HG03196 (cell line): Measurements from ENCODE around the gene GMDS.

Experiments
- ATAC-seq: cut with Tn5 transposase; IDR thresholded peaks from one replicate; pipeline ENCODE4 v1.9.1; 2021; ENCODE audit not compliant: unreplicated experiment

Gene GMDS

DNA sequence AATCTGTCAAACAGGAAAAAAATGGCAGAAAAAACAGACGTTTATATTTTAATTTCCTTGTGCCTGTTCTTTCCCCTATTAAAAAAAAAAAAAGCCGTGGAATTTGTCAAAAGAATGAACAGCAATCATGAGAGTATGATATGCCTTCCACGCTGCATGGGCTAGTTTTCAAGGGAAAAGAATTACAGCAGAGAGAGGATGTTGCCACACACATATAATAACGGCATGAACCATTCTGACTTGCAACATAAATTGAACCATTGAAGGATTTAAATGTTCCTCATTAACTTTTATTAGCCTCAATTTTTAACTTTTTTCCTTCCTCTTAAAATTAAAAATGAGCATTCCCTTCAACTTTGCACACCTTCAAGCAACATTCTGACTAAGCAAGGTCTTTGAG is 333.9 kb downstream of the GMDS start:
- ATAC-seq: no peak

DNA sequence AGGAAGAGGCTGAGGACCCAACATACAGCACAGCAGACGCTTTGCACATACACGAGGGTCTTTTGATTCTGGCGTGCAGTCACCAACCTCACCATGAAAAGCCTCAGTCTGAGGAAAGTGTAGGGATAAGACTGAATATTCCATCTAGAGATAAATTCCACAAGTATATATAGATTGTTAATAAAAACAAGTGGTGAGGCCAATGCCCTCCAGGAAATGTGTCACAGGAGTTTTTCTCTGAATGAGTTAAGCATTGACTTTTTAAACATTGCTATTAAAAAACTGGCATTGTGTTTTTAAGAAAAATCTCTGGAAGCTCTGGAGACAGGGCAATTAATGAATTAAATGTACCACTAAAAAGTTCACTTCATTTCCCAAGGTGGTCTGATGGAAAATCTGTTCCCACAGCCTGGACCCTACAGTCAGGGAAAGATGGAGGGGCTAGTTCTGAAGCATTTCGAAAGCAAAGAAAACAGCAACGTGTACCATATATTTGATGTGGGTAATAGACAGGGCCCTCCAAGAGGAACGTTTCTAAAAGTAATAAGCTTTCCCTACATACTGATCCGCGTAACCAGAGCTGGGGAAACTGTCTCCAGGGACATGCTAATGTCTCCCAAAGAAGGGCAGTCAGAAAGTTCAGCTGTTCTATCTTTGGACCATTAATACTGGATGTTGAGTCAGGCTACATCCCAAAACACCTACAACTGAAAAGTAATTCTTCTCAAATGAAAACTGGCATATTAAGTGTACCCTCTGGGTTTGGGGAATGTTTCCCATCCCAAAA is 334.6 kb downstream of the GMDS start:
- ATAC-seq: no peak

DNA sequence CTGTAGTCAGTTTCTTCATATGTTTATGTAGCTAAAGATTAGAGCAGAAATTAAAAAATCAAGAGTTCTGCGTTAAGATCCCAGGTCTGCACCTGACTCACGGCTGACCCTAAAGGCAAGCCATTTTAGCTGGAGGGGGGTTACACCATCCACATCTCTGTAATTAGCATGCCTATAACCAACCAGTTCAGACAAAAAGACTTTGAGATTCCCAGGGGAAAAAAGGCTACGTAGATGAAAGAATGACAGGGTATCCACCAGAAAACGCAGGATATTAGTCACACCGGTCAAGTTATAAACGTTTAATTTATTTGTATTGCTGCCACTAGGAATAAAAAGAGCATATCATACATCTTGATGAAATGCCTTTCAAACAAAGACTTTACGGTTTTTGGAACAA is 336.6 kb downstream of the GMDS start:
- ATAC-seq: no peak

DNA sequence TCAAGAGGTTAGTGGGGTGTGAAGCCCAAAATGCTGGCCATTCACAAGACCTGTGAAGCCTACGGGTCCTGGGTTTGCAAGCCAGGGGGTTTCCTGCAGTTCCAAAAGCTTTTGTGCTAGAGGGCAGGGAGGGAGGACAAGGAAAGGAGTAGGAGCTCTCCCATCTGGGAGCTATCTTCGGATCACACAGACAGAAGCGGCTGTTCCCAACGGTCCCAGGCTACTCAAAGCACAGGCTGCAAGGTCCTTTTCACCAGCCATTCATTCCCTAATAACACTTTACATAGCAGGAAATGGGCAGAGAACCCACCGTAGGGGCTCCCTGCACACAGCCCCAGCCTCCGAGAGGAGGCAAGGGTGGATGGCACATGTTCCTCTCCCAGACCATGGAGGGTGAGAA is 338.8 kb downstream of the GMDS start:
- ATAC-seq: no peak

DNA sequence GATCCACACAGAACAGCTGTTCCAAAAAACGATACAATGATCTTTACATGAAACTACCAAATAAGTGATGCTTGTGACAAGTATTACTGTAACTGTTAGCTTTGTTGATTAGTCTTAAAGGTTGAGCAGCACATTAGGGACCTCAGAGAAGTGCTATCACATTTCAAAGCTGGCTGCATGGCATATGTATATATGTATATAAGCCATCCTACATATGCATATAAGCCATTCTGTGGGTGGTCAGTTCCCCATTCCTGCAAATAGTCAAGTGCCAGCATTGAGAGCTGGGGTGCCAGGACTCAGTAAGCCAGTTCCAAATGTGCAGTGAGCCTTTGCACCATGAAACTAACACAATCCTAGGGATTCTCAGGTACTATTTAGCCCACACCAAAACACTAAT is 339.4 kb downstream of the GMDS start:
- no peak for ATAC-seq

DNA sequence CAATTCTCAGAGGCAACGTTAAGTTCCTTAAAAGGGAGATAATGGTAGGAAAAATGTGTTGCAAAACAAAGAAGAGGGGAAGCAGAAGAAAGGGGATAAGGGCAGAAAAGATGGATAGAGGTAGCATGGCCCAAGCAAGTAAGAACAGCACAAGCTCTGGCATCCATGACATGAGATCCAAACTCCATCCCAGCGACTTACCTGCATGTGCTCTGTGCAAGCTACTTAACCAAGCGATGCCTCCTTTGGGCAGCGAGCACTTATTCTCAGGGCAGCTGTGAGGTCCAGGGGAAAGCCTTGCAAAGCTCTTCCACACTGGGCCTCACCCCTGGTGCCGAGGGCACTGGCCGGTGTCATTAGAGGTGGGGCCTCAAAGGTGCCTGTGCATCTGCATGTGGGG is 340.5 kb downstream of the GMDS start:
- ATAC-seq: no peak

DNA sequence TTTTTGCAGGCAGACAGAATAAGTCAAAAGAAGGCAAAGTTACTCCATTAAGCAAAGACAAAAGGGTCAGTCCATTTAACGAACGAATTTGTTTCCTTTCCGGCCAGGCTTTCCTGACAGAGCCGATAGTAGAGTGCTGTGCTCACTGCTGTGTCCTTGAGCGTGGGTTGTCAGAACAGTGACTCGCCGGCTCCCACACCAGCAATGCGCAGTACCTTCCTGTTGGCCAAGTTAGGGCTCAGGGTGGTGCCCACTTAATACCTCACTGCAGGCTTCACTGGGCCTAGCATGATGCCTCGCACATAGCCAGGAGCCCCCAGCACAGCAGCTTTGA is 341.0 kb downstream of the GMDS start:
- no peak for ATAC-seq

DNA sequence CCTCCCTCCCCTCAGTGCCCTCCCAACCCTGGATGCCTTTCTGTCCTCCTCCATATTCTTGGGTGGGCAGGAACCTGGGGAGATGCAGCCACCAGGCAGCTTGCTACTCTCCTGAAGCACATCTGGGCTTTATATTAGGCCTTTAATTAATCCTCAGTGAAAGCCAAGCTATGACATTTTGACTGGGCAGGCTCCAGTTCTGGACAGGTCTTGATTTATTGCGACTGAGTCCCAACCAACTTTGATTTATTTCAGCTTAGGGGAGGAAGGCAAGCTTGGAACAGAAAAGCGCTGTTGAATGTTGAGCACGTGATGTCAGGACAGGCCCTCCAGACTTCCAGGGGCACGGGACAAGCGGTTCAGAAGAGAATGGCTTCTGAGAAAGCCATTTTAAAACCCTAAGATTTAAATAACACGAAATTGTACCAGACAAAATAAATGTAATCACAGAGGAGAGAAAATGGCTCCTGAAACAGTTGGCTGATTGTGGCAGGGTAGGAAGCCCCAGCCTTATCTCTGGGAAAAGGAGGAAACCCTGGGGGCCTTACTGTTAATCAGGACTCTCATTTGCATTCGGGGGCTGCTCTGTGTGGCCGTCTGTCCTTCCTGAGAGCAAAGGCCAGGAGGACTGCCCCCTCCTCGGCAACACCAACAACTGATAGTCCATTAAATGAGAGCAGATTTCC is 341.5 kb downstream of the GMDS start:
- no peak for ATAC-seq

DNA sequence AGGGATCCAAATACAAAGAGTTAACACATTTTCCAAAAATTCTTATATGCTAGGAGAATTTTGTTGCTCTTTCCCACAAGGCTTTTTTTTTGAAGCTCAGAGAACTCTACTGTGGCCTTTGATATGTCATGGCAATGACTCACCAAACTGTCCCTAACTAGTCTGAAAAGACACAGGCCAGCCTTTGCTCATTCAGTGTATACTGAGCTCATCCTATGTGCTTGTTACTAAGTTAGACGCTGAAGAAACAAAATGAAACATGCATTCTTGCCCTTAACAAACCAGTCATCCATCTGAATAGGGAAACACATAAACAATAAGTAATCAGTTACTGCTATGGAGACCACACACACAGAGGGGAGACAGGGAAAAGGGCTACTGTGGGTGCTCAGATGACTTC is 343.8 kb downstream of the GMDS start:
- ATAC-seq: no peak

DNA sequence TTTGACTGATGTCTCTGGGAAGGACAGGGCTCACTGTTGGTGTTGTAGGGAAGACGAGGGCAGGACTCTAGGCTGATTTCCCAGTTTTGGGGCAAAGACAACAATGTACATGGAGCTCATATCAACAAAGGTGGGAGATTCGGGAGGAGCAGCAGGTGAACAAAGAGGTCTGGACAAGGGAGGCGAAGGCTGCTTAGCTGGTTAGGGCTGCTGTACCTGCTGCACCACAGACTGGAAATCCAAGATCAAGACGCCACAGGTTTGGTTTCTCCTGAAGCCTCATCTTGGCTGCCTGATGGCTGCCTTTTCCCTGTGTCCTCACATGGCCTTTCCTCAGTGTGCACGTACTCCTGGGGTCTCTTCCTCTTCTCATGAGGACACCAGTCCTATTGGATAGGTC is 348.5 kb downstream of the GMDS start:
- no peak for ATAC-seq

DNA sequence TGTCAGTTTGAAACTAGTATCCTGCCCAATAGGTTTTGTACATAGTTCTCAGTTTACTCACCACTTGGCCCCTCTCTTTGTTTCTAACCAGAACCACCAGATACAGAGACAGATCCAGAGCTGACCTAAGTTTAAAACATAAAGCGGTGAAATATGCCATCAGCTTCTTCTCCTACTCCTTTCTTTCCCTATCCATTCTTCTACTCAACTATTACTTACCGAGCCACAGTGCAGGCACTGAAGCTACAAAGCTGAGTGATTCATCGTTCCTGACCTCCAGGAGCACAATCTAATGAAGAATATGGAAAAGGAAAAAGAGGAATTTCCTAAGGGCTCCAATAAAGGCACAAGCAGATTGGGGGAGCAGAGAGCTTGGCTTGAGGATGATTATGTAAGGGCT is 349.7 kb downstream of the GMDS start:
- ATAC-seq: no peak

DNA sequence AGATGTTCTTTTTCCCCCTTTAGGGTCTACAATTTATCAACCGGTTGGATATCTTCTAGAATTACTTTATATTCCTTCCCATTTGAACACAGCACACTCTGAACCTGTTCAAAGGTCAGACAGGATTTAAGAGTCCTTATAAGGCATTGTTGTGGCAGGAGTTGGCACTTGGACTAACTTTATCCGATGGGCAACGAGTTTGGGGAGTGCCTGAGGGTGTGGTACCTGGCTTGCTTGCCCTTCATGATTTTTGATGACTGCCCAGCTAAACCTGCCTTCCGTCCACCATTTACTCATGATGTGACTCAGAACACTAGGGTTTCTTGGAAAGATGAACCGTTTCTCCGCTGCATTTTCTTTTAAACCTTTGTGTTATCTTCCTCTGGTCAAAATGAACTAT is 350.5 kb downstream of the GMDS start:
- no peak for ATAC-seq

DNA sequence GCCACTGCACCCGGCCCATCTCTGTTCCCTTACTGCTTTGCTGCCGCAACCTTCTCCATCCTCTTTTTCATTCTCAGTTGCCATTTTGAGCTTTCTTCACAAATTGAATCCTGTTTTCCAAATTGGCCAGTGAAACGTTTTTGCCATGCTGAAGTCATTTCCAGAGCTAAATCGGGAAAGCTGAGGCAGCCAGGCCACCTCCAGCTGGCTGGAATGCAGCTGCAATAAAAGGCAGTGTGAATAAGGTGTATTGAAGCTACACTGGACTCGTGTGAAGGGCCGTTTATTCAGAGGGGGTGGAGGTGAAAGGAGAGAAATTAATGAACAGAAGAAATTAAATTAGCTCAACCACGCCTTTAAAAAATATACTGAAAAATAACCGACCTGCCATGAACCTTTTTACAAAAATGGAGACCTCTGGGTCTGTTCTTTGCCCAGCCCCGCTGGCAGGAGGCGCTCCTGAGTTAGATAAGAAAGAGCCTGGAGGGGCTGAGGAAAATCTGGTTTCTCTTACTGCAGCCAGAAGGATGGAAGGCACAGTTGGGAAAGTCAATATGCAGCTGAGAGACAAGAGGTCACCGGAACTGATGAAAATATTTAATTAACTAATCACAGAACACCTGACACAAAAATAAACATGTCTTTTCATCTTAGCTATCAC is 351.8 kb downstream of the GMDS start:
- no peak for ATAC-seq

DNA sequence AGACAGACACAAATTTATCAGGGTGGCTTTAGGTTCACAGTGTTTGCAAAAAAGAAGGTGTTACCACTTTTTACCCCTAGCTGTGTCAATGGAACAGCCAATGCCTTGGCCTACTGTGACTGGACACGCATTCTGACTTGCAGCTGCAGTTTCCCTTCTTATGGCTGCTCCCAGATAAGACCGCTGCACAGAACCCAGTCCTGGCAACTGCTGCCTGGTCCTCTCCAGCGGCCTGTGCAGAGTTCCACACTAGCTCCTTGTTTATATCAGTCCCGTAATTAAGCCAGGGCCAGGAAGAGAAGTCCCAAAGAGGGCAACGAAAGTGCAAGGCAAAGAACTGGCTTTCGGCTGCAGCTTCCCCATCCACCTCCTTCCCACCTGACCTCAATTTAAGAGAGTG is 352.7 kb downstream of the GMDS start:
- no peak for ATAC-seq

DNA sequence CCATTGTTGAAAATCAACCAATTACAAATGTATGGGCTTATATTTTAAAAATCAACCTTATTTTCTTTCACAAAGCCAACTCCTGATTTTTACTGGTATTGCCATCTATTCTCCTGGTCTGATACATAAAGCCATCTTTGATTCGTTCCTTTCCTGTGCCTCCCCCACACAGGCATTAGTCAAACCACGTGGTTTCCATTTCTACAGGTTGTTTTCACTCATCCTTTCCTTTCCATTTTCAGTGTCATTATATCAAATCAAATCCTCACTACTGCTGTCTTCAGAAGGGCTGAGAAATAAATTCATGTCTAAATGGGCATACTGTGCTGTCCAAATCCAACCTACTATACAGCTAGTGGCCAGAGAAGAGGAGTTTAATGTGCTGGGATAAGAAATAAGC is 354.4 kb downstream of the GMDS start:
- no peak for ATAC-seq

DNA sequence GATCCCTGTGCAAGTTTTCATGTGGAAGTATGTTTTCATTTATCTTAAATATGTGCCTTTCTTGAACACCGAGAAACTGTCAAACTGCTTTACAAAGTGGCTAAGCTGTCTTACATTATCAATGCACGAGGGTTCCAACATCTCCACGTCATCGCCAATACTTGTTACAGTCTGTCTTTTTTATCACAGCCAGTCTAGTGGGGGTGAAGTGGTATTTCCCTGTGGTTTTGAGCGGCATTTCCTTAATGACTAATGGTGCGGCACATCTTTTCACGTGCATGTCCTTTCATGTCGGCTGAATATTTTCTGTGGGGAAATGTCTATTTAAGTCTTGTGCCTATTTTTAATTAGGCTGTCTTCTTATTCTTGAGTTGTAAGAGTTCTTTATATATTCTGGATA is 355.3 kb downstream of the GMDS start:
- no peak for ATAC-seq

DNA sequence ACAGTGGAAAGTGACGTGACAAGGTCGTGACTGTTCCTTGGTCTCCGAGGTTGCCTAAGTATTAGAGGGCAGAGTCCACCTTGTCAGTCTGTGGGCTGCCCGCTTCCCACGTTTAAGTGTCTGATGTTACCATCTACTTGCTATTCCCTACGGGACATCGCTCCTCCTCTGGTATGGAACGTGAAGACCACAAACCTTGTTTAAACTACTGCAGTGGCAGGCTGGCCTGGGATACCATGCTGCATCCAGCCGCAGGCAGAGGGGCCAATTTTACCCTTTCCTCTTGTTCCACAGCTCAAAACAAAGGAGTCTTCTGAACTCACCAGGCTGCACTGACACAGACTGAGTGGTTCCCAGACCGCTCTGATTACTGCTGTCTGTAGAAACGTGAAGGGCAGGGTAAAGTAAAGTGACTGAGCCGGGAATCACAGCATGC is 359.8 kb downstream of the GMDS start:
- no peak for ATAC-seq

DNA sequence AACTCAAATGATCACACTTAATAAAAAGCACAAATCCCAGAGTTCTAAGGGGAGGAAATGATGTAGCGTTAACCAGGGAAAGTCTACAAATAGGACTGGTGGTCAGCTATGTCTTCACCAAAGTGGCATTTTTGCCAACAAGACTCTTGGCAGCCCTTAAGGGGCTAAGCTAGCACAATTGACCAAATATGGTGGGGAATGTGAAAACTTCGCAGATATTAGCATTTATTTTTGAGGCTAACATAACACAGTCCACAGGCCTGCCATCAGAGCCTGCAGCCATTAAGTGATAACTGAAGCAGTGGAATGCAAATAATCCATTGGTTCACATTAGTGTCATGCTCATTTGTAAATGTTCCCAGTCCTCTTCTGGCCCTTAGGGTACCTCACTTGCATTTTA is 361.1 kb downstream of the GMDS start:
- ATAC-seq: no peak

DNA sequence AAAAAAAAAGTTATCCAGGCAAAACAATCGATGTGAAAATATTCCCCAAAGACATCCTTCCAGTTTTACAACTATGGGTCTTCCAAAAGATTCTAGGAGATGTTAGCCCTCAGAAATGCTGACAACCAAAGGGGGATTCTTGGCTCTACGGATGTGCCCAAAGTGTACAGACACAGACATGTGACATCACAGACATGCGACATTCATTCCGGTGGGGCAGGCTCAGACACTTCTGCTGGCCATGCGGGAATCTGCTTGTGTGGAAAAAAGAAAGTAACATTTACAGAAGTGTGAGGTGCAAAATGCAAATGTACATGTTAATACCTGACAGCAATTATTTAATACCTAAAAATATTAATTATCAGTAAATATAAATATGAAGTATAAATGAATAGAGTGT is 367.1 kb downstream of the GMDS start:
- ATAC-seq: no peak

DNA sequence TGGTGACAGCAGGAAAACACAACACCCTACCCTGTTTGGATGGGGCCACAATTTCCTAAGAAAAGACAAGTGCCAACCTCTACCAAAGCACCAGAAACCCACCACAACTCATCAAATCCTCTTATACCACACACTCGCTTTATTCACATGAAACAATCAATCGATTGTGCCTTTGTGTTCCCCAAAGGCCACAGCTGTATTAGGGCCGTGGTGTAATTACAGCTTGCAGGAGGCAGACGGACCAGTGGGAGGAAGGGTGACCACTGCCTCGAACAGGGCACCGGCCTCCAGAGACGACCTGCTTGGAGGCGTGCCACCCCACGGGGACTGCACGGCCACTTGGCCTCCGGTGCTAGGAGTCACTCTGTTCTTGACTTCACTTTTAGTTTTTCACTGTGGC is 371.6 kb downstream of the GMDS start:
- ATAC-seq: no peak

DNA sequence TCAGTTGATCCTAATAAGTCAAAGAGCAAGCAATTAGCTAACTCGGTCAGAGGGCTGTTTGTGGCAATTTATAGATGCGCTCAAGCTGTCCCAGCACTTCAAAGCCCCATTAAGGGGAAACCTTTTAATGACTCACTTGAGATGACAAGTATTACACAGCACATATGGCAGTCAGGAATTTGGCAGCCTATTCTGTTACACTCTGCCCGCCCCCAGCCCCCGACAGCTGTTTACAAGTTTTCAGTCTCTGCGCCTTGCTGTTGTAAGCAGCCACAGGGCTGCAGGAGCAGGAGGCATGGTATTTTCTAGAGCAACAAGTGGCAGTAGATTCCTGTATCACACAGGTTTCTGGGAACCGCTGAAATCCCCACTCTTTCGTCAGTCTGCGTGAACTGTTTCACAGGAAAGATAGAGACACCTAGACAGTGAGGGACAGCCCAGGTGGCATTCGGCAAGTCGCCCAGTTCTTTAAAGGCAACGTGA is 372.7 kb downstream of the GMDS start:
- ATAC-seq: no peak

DNA sequence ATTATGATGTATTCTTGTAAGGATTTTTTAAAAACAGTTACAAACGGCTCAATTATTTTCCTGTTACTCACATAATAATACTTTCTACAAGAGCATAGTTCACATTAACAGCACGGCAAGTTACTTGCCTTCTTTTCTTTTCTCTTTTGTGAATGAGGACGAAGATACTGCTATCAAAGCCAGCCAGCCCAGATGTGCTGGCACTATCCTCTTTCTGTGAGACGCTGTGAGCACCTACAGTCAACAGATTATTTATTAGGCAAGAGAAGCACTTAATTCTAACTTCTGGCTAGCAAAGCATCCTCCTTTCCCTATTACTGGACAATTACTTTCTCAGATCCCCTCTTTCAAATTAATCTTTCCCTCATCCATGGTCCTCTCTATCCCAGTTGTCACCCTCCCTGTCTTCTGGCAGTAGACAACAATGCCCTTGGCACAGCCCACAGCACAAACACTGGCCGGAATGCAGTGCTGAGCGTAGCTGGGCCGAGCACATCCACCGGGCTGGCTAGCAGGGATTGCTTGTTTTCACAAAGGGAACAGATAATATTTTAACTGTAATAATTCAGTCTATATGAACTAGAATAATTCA is 373.6 kb downstream of the GMDS start:
- ATAC-seq: no peak
